Epithelial cell of esophagus (primary cell): Measurements from ENCODE around the gene AKAP9.

Experiments used
- DNase-seq: peaks from one replicate; pipeline ENCODE4 v3.0.0; 2010; ENCODE audit warnings: low read depth
- H3K4me3 ChIP-seq: 2 replicates; pipeline ENCODE4 v1.5.1; 2011; ENCODE audit warnings: mild to moderate bottlenecking, low read length, control low read depth
- CTCF ChIP-seq: IDR thresholded peaks from 2 replicates; pipeline ENCODE4 v1.5.1; 2011; ENCODE audit warnings: low read depth, mild to moderate bottlenecking, low read length, control low read depth, inconsistent platforms; ENCODE audit not compliant: insufficient read depth; ENCODE audit errors: missing control alignments

The AKAP9 gene

GRCh38 chr7:92043637-92044036 lies 103.0 kb downstream of the AKAP9 start:
- no peak overlapping the region for H3K4me3 ChIP-seq
- no peak for DNase-seq
- TF ChIP-seq CTCF = no peak

- no peak for TF ChIP-seq CTCF
- no peak for DNase-seq
- no peak overlapping the region for H3K4me3 ChIP-seq
Observed at GRCh38 chr7:92044148-92044547, 103.5 kb downstream of the AKAP9 start.

DNA sequence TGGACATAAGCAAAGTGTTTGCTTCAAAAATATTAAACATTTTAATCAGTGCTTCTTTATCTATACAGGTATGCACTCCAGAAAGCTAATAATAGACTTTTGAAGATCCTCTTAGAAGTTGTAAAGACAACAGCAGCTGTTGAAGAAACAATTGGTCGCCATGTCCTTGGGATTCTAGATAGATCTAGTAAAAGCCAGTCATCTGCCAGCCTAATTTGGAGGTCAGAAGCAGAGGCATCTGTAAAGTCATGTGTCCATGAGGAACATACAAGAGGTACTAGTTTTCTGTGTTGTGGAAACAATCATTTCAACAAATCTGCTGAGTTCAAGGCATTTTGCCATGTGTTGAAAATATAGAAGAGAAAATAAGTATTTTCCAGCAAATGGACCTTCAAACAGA lies 104.3 kb downstream of the AKAP9 start:
- no peak overlapping the region for H3K4me3 ChIP-seq
- no peak for DNase-seq
- TF ChIP-seq CTCF = no peak

DNA sequence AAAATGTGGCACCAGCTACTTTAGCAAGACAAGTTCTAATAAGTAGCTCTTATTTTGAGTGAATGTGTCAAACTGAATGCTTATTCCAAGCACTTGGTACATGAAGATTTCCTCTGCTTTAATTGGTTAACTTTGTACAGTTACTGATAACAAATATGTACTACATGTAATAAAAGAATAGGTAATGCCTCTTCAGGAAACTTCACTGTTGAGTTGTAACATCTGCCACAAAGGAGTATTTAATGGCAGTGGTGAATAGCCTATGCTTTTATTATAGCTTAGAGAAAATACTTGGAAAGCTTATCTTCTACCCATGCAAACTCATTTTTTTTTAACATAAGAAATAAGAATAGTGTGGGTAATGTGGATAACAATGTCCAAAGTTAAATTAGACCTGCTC lies 111.0 kb downstream of the AKAP9 start:
- H3K4me3 ChIP-seq = no peak overlapping the region
- no peak for DNase-seq

DNA sequence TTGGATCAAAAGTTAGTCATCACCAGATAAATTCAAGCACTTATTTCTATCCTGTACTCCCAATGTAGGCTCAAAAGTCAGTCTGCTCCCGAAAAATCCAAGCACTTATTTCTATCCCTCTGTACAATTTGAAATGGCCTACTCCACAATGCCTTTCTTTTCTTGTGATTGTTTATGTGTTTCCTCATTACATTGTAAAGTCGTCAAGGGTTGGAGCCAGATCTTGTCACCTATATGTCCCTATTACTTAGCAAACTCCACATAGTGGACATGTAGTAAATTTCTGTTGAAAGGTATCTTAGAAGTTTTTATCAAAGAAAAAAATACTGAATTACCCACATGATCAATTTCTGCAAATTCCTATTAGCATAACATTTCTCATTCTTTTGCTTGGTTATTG lies 111.5 kb downstream of the AKAP9 start:
- no peak for TF ChIP-seq CTCF
- no peak overlapping the region for H3K4me3 ChIP-seq
- DNase-seq = no peak

More for the DNA sequence above, 111.0 kb downstream of the AKAP9 start:
- TF ChIP-seq CTCF = no peak

- no peak for DNase-seq
- H3K4me3 ChIP-seq = no peak overlapping the region
- no peak for TF ChIP-seq CTCF
Observed at GRCh38 chr7:92052684-92053083, 112.0 kb downstream of the AKAP9 start.

- no peak for DNase-seq
- H3K4me3 ChIP-seq = no peak overlapping the region
- no peak for TF ChIP-seq CTCF
Observed at GRCh38 chr7:92053312-92053711, 112.7 kb downstream of the AKAP9 start.
